Activated naive CD8-positive, alpha-beta T cell treated with anti-CD3 and anti-CD28 coated beads, Interleukin-2, amount 50 U/mL, for 24 hours (primary cell): Measurements from ENCODE around the gene NUMB.

Source experiments
- ATAC-seq: fragments of 150-1000 bp; cut with Tn5 transposase; one replicate; pipeline ENCODE4 v1.10.0; 2021
- DNase-seq: peaks from one replicate; pipeline ENCODE4 v3.0.0; 2021
- H3K27ac Mint-ChIP-seq: one replicate; pipeline ENCODE4 v1.8.0; 2021; ENCODE audit warnings: mild to moderate bottlenecking, mixed read lengths
- H3K27me3 Mint-ChIP-seq: one replicate; pipeline ENCODE4 v1.8.0; 2021; ENCODE audit warnings: mixed read lengths
- H3K36me3 Mint-ChIP-seq: one replicate; pipeline ENCODE4 v1.8.0; 2021; ENCODE audit warnings: low read depth, mixed read lengths
- H3K4me1 Mint-ChIP-seq: one replicate; pipeline ENCODE4 v1.8.0; 2021; ENCODE audit warnings: mixed read lengths
- H3K4me3 Mint-ChIP-seq: one replicate; pipeline ENCODE4 v1.8.0; 2021; ENCODE audit warnings: mild to moderate bottlenecking, moderate library complexity, mixed read lengths
- H3K9me3 Mint-ChIP-seq: one replicate; pipeline ENCODE4 v1.8.0; 2021; ENCODE audit warnings: mixed read lengths

The NUMB gene

DNA sequence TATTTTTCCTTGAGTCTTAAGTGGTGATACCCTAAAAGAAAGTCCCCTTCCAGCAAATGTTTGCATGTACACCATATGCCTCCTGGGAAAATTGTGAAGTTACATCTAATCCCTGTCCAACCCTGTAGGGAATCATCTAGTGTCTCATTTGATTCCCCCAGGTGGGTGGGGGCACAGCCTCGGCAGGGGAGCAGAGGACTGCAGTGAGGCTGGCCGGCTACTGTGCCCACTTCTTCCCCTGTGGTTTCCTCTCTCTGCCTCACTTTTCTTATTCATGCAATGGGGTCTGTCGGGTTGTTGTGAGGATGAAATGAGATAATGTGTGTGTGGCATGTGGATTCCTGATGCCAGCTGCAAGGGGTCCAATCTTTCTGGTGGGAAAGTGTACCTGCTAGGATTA lies 215.0 kb downstream of the NUMB start:
- no peak overlapping the region for H3K4me3 Mint-ChIP-seq
- no peak overlapping the region for H3K27ac Mint-ChIP-seq
- peaks cover 28% of the 10 kb centered on the region for H3K4me1 Mint-ChIP-seq
- no peaks in the 10 kb centered on the region for H3K36me3 Mint-ChIP-seq
- no peaks in the 10 kb centered on the region for H3K9me3 Mint-ChIP-seq
- H3K27me3 Mint-ChIP-seq, result peaks cover 72% of the 10 kb centered on the region
- ATAC-seq, result no peak
- no peak for DNase-seq

DNA sequence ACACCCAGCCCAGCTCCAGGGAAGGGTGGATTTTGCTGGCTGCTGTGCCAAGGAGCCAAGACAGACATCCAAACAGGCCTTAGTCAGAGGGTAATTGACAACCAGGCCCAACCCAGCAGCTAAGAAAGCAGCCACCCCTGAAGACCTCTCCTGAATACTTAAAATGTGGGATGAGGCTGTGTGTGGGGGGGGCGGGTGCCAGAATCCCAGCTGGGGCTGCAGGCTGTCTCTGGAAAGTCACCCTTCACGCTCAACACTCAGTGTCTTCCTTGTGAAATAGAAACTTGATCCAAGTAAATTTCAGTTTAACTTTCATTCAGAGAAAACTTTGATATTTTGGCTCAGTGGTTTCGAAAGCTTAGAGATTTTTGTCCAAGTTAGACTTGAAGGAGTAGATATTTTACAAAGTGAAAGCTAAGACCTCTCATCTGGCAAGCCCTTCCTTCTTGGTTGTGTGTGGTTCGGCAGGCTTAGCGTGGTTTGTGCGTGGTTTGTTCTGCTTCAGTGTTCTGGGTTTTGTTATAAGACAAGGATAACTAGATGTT lies 215.9 kb downstream of the NUMB start:
- DNase-seq, result no peak
- Mint-ChIP-seq H3K4me1 (peaks cover 26% of the 10 kb centered on the region), H3K36me3 (no peaks in the 10 kb centered on the region), H3K9me3 (no peaks in the 10 kb centered on the region), H3K4me3 (no peak overlapping the region), H3K27me3 (peaks cover 69% of the 10 kb centered on the region), H3K27ac (no peak overlapping the region)
- no peak for ATAC-seq

DNA sequence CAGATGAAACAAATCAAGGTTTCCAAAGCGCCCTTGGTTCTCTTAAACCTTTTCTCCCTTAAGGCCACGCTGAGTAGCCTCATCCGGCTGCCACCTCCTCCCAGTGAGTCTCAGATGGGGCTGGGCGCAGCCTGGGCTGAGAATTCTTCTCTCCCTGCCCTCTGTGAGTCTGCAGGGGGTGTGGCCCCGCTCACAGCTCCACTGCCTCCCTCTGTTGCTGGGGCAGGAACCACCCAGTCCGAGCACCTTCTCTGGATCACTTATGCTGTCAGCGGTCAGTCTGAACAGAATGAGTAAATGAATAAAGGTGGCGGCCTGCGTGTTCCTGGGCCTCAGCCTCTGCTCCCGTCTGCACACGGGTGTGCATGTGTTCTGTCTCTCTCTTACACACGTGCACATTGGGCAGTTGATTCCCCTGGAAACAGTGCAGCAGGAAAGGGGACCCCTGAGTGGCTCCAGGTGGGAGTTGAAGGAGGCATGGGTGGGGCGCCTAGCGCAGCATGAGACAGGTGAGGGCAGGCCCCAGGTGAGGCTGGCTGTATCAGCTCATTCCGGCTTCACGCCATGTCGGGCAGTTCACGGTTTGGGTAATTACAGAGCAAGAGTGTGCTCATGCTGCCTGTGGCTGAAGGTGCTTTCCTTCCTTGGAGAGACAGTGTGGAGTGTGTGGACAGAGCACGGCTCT lies 216.7 kb downstream of the NUMB start:
- Mint-ChIP-seq H3K4me1 (peaks cover 24% of the 10 kb centered on the region), H3K9me3 (no peaks in the 10 kb centered on the region), H3K27me3 (peaks cover 69% of the 10 kb centered on the region), H3K27ac (no peak overlapping the region), H3K4me3 (no peak overlapping the region), H3K36me3 (no peaks in the 10 kb centered on the region)
- DNase-seq (no peak), ATAC-seq (no peak)

DNA sequence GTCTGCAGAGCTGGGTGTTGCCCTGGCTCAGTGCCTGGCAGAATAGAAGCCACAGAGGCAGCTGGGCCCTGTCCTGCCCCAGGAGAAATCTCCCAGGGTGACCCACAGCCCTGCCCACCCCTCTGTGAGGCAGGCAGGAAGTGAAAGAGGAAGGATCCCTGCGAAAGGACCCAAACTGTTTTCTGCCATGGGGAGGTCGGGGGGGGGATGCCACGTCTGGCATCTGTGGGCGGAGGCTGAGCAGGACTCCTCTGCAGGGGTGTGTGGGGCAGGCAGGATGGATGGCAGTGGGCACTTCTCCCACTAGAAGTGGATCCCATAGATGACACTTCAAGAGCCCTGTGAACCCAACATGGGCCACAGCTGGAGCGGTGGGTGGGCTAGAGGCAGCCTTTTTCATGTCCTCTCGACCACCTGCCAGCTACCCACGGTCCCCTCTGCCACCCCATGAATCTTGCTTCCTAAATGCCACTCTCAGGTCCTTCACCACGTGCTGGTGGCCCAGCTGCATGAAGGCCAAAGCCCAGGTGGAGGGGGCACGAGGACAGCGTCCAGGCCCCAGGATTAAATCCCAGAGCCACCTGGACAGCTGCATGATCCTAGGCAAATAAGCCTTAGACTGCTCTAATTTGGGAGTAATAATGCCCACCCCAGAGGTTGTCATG lies 217.4 kb downstream of the NUMB start:
- DNase-seq (no peak), ATAC-seq (no peak)
- H3K36me3 Mint-ChIP-seq, result no peaks in the 10 kb centered on the region
- no peak overlapping the region for H3K4me3 Mint-ChIP-seq
- peaks cover 24% of the 10 kb centered on the region for H3K4me1 Mint-ChIP-seq
- H3K27me3 Mint-ChIP-seq, result peaks cover 73% of the 10 kb centered on the region
- H3K27ac Mint-ChIP-seq, result no peak overlapping the region
- H3K9me3 Mint-ChIP-seq, result no peaks in the 10 kb centered on the region

DNA sequence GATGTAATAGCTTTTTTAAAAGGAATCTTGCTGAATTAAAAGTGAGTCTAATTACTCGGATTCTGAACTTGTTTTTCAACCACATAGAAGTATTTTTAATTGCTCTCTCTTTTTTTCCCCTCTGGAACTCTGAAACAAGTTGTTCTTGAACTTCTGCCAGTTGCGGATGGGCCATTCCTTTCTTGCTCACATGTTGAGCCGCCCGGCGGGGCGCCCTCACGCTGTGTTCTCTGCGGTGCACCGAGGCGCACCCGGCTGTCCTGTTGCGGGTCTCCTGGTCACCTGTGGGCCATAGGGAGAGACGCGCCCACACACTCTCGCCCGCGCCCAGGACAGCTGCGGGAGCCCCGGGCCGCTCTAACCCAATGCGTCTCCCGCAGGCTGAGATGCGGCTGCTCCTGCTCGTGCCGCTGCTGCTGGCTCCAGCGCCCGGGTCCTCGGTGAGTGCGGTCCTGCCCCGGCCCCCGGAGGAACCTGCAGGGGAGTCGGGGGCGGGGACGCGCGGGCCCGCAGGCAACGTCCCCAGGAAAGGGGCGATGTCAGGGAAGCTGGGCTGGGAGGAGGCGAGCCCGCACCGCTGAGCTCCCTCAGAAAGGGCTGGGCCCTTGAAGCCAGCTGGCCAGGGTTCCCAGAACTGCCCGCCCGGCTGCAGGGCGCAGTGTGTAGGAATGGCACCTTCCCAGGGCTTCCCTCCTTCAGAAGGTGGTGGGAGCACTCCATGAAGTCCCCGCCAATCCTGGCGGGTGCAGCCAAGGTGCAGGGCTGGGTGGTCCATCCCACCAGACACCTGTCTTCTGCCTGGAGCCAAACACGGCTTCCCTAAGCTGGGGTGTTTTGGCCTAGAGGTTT lies 218.7 kb downstream of the NUMB start:
- H3K9me3 Mint-ChIP-seq, result no peaks in the 10 kb centered on the region
- H3K27me3 Mint-ChIP-seq, result peaks cover 78% of the 10 kb centered on the region
- peaks cover 24% of the 10 kb centered on the region for H3K4me1 Mint-ChIP-seq
- H3K4me3 Mint-ChIP-seq, result no peak overlapping the region
- no peaks in the 10 kb centered on the region for H3K36me3 Mint-ChIP-seq
- ATAC-seq (no peak), DNase-seq (no peak)
- H3K27ac Mint-ChIP-seq, result no peak overlapping the region

DNA sequence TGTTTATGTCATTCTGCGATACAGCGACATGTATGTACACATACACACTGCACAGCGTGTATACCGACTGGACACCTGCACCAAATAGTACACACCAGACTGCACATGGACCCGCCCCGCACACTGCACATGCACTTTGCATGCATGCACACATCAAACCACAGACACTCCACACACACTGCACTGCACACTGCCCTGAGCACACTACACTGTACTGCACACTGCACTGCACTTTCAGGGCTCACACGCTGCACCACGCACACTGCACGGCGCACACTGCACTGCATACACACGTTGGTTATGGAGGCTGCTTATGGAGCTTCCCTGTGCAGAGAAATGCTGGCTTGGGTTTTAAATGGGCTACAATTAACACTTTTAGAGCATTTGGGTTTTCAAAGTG lies 219.4 kb downstream of the NUMB start:
- no peak for DNase-seq

DNA sequence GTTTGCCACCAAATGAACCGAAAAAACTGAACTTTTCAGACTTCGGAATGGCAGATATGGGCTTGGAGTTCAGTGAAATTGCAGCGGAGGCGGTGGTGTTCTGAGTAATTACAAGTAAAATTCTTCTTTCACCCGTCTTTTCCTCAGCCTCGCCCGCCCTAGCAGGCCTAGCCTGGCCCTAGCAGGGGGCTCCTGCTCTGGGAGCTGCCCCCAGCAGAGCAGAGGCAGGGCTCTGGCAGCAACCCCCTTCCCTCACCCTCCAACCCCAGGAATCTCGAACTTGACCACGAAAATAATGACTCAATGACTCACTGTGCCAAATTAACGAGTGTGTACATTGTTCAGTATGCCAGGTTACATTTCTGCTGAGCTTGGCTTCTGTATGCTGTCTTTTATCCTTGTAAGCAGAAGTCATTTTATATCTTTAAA lies 219.9 kb downstream of the NUMB start:
- no peaks in the 10 kb centered on the region for H3K36me3 Mint-ChIP-seq
- no peak for DNase-seq
- no peak overlapping the region for H3K27ac Mint-ChIP-seq
- ATAC-seq, result no peak
- H3K27me3 Mint-ChIP-seq, result peaks cover 78% of the 10 kb centered on the region
- H3K4me3 Mint-ChIP-seq, result no peak overlapping the region
- no peaks in the 10 kb centered on the region for H3K9me3 Mint-ChIP-seq
- H3K4me1 Mint-ChIP-seq, result peaks cover 22% of the 10 kb centered on the region

More for the DNA sequence above, 219.4 kb downstream of the NUMB start:
- no peak overlapping the region for H3K27ac Mint-ChIP-seq
- peaks cover 78% of the 10 kb centered on the region for H3K27me3 Mint-ChIP-seq
- no peaks in the 10 kb centered on the region for H3K9me3 Mint-ChIP-seq
- H3K36me3 Mint-ChIP-seq, result no peaks in the 10 kb centered on the region
- no peak for ATAC-seq
- H3K4me3 Mint-ChIP-seq, result no peak overlapping the region
- H3K4me1 Mint-ChIP-seq, result peaks cover 24% of the 10 kb centered on the region

DNA sequence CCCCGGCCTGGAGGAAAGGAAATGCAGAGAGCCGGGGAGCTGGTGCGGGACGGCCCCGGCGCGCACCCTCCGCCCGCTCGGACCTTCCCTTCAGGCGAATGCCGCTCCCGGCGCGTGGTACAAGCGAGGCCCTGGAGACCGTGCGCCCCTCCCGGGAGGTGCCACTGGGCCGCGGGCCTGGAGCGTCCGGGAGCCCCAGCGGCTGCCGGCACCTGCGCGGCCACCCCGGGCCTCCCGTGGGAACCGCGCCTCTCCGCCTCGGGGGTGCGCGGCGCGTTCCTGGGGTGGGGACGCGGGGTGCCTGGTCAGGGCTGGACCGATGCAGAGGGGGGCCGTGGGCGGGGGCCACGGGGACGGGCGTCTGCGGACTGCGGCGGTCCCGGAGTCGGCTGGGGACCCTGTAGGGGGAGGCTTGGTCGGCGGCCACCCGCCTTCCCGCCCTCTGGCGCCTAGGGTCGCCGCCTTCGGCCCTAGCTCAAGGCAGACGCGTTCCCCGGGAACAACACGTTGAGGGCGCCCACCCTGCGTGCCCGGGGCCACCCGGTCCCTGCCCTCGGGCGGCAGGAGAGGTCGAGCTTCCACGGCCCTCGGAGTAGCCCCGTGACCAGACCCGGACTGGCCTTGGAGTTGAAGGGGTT lies 220.4 kb downstream of the NUMB start:
- ATAC-seq (no peak), DNase-seq (no peak)
- Mint-ChIP-seq H3K4me1 (peaks cover 22% of the 10 kb centered on the region), H3K36me3 (no peaks in the 10 kb centered on the region), H3K27ac (no peak overlapping the region), H3K9me3 (no peaks in the 10 kb centered on the region), H3K4me3 (no peak overlapping the region), H3K27me3 (peaks cover 76% of the 10 kb centered on the region)

DNA sequence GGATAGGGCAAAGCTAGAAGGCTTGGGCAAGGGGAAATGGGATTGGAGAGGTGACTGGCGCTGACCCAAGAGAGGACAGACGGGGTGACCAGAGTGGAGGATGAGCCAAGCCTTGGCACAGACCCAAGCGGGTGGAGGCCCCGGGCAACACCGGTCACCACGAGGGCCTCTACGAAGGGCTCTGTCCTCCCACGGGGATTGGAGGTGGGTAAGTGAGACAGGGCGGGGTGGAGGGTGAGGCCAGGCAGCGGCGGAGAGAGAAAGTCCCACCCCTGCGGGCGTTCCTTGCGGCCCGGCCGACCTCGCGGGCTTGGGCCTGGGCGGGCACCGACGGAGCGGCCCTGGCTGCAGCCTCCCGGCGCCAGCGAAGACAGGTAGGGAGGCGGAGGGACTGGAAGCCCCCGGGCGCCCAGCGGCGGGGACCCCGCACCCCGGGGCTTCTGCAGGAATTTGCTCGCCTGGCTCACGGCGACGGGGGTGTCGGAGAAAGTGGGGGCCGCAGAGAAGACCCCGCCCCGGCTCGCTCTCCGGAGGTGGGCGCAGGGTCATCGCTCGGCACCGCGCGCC lies 221.0 kb downstream of the NUMB start, which contains the start of gene PAPLN:
Gene PAPLN, plus strand, starts transcription at position 288 of the 567 bp plus-strand sequence. CDS start 2,273 bp downstream, outside the sequence.
- Mint-ChIP-seq H3K27ac (no peak within 1 kb of the TSS), H3K4me3 (peak within 1 kb of the TSS; percentile 74), H3K9me3 (no peaks in the 10 kb centered on the region), H3K27me3 (peaks cover 75% of the 10 kb centered on the region), H3K36me3 (no peaks in the 10 kb centered on the region), H3K4me1 (peaks cover 18% of the 10 kb centered on the region)
- ATAC-seq (no peak), DNase-seq (no peak)

DNA sequence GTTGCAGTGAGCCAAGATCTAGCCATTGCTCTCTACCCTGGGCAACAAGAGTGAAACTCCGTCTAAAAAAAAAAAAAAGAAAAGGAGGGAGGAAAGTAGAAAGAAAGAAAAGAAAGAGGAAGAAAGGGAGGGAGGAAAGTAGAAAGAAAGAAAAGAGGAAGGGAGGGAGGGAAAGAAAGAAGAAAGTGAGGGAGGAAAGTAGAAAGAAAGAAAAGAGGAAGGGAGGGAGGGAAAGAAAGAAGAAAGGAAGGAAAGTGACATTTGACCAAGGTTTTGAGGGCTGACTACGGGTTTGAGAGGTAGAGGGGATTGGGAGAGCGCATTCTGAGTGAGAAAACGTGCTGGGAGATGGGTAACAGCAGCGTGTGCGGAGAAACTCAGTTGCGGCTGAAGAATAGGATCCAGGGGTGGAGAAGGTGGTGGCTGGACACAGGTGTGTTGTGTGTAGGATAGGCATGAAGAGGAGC lies 221.6 kb downstream of the NUMB start:
- Mint-ChIP-seq H3K4me1 (peaks cover 18% of the 10 kb centered on the region), H3K9me3 (no peaks in the 10 kb centered on the region), H3K27me3 (peaks cover 72% of the 10 kb centered on the region), H3K36me3 (no peaks in the 10 kb centered on the region), H3K27ac (no peak overlapping the region), H3K4me3 (peak overlapping the region; percentile 74)
- DNase-seq, result no peak
- no peak for ATAC-seq

DNA sequence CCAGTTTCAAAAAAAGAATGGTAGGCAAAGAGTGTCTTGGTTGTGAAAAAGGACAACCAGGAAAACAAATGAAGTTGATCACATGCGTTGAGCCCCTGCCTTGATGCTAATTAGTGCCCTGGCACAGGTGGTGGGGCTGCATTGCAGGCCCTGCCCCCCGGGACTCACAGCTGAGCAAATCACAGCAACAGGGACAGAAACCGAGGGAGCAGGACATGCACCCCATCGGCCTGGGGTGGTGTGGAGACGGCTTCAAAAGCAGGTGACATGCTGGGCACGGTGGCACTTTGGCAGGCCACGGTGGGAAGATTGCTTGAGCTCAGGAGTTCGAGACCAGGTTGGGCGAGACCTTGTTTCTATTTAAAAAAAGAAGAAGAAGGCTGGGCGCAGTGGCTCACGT lies 222.2 kb downstream of the NUMB start:
- H3K4me3 Mint-ChIP-seq, result no peak overlapping the region
- no peaks in the 10 kb centered on the region for H3K36me3 Mint-ChIP-seq

DNA sequence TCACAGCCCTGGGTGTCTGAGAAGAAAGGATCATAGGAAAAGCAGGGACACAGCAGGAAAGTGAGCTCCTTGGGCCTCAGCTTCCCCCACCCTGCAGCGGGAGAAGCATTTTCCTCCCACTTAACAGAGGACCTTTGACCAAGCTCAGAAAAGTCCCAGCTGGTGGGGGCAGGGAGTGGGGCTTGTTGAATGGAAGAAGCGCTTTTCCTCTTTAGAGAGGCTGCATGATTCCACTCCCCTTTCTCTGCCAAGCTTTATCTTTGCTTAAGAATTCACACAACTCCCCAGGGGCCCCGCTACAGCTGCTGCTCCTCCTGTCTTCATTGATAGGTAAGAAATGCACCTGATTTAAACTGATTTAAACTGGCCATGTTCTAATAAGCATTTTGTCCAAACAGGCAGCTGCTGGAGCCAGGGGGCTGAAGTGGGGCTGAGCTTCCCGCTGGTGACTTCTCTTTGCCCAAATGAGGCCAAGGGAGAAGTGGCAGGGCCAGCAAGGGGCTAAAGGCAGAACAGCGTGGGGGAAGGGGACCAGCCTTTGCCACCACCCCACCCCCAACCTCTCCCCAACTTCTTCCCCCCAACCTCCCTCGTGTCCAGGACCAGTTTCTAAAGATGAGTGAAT lies 222.7 kb downstream of the NUMB start:
- Mint-ChIP-seq H3K27me3 (peaks cover 64% of the 10 kb centered on the region), H3K36me3 (no peaks in the 10 kb centered on the region), H3K4me1 (peaks cover 16% of the 10 kb centered on the region), H3K27ac (no peak overlapping the region), H3K9me3 (no peaks in the 10 kb centered on the region), H3K4me3 (no peak overlapping the region)
- no peak for DNase-seq
- no peak for ATAC-seq

More for the DNA sequence above, 222.2 kb downstream of the NUMB start:
- Mint-ChIP-seq H3K4me1 (peaks cover 16% of the 10 kb centered on the region), H3K9me3 (no peaks in the 10 kb centered on the region), H3K27me3 (peaks cover 69% of the 10 kb centered on the region), H3K27ac (no peak overlapping the region)
- ATAC-seq, result no peak
- DNase-seq, result no peak

DNA sequence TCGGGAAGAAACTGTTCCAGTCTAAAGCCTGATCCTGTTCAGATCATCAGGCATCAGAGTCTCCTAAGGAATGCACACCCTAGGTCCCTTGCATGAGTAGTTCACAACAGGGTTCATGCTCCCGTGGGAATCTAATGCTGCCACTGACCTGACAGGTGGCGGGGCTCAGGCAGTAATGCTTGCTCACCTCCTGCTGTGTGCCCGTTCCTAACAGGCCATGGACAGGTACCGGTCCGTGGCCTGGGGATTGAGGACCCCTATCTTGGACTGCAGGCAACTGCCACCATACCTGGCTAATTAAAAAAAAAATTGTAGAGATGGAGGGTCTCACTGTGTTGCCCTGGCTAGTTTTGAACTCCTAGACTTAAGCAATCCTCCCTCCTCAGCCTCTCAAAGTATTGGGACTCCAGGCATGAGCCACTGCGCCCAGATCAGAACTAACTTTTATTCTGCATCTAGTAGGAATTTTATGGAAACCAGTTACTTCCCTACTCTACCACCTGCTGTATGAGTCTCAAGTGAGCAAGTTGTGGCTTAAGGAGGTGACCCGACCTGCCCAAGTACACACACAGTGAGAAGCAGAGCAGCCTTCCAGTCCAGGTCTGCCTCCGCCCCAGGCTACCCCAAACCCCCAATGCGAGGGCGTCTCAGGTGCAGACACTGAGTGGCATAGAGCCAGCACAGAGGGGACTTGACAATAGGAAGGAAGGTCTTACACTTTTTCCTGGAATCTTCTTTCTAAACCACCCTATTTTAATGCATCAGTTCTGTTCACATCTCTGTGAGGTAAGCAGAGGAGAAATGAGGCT lies 223.6 kb downstream of the NUMB start:
- no peak overlapping the region for H3K4me3 Mint-ChIP-seq
- H3K36me3 Mint-ChIP-seq, result no peaks in the 10 kb centered on the region
- ATAC-seq (no peak), DNase-seq (no peak)
- no peaks in the 10 kb centered on the region for H3K9me3 Mint-ChIP-seq
- peaks cover 58% of the 10 kb centered on the region for H3K27me3 Mint-ChIP-seq
- no peak overlapping the region for H3K27ac Mint-ChIP-seq
- H3K4me1 Mint-ChIP-seq, result peaks cover 16% of the 10 kb centered on the region
